Mesendoderm (in vitro differentiated cells): ENCODE results near the gene EFL1.
A peak's percentile ranks its signal among the peaks of the same experiment; 100 is the strongest.
"Not testable (repeated sequence)": the region's sequence is repeated elsewhere in the genome, so short reads cannot be mapped to it uniquely, and the experiment has no call there.

Experiments
- DNase-seq: peaks from one replicate; pipeline ENCODE4 v3.0.0; 2013
- H2AK5ac ChIP-seq: 2 replicates; pipeline ENCODE4 v1.6.1; 2013; ENCODE audit warnings: low read length, inconsistent platforms
- H2BK120ac ChIP-seq: 2 replicates; pipeline ENCODE4 v1.6.1; 2013; ENCODE audit warnings: low read depth, mild to moderate bottlenecking, low read length, moderate library complexity, mixed read lengths
- H2BK15ac ChIP-seq: replicated peaks from 2 replicates; pipeline ENCODE4 v1.6.1; 2013; ENCODE audit warnings: low read depth, mild to moderate bottlenecking, moderate library complexity
- H2BK5ac ChIP-seq: 2 replicates; pipeline ENCODE4 v1.6.1; 2013; ENCODE audit warnings: low read length, inconsistent platforms
- H3K18ac ChIP-seq: 2 replicates; pipeline ENCODE4 v1.6.1; 2013; ENCODE audit warnings: mild to moderate bottlenecking, low read length, mixed read lengths
- H3K23ac ChIP-seq: one replicate; pipeline ENCODE4 v1.6.1; 2013; ENCODE audit warnings: low read length
- H3K27ac ChIP-seq: 2 replicates; pipeline ENCODE4 v1.5.1; 2013; ENCODE audit warnings: low read depth, mild to moderate bottlenecking, inconsistent platforms, low read length, moderate library complexity
- H3K27me3 ChIP-seq: 2 replicates; pipeline ENCODE4 v1.6.1; 2013; ENCODE audit warnings: low read length, control low read depth, mild to moderate bottlenecking, inconsistent platforms; ENCODE audit not compliant: insufficient read depth, poor library complexity
- H3K36me3 ChIP-seq: 2 replicates; pipeline ENCODE4 v1.6.1; 2013; ENCODE audit warnings: low read length, inconsistent platforms; ENCODE audit not compliant: control insufficient read depth, insufficient read depth
- H3K4ac ChIP-seq: one replicate; pipeline ENCODE4 v1.6.1; 2013; ENCODE audit warnings: low read depth, mild to moderate bottlenecking, low read length, moderate library complexity
- H3K4me1 ChIP-seq: 2 replicates; pipeline ENCODE4 v1.6.1; 2013; ENCODE audit warnings: low read depth, low read length, inconsistent platforms; ENCODE audit not compliant: control insufficient read depth
- H3K4me2 ChIP-seq: 2 replicates; pipeline ENCODE4 v1.6.1; 2013; ENCODE audit warnings: low read length
- H3K4me3 ChIP-seq: 2 replicates; pipeline ENCODE4 v1.5.1; 2013; ENCODE audit warnings: mild to moderate bottlenecking, low read length
- H3K56ac ChIP-seq: one replicate; pipeline ENCODE4 v1.6.1; 2013; ENCODE audit warnings: low read length
- H3K79me1 ChIP-seq: 2 replicates; pipeline ENCODE4 v1.6.1; 2013; ENCODE audit warnings: low read length, inconsistent platforms
- H3K79me2 ChIP-seq: 2 replicates; pipeline ENCODE4 v1.6.1; 2013; ENCODE audit warnings: mild to moderate bottlenecking, low read length; ENCODE audit not compliant: control insufficient read depth, insufficient read depth
- H3K9ac ChIP-seq: 2 replicates; pipeline ENCODE4 v1.6.1; 2013; ENCODE audit warnings: low read length, inconsistent platforms
- H4K5ac ChIP-seq: one replicate; pipeline ENCODE4 v1.6.1; 2013; ENCODE audit warnings: low read length
- H4K8ac ChIP-seq: one replicate; pipeline ENCODE4 v1.6.1; 2013; ENCODE audit warnings: low read depth, mild to moderate bottlenecking, control low read depth, low read length, moderate library complexity
- WGBS: extraction: QIAGEN DNeasy Blood & Tissue Kit; methylation state at CpG from one replicate; pipeline ENCODE4 v1.1.7; 2013; ENCODE audit warnings: low lambda C conversion rate, missing lambda C conversion rate; ENCODE audit not compliant: insufficient coverage; ENCODE audit errors: extremely low coverage; 5-methylcytosine and 5-hydroxymethylcytosine counted together

Gene EFL1

DNA sequence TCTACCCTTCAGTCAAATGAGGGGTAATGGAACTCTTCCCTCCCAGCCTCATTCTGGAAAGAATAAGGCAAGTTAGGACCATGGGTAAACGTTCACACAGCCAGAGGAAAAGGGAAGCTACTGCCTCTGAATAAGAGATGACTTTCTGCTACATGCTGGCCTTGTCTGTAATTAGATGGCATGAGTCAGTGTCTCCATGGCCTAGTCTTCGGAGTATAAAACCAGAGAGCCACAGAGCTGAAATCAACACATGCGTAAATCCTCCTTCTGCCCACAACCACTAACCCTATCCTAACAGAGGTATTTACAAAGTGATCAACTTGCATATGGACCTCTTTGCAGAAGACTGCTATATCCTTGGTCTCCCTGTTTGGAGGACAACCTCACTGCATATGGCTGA lies 14.3 kb downstream of the EFL1 start:
- H3K4me3 ChIP-seq, H3K23ac ChIP-seq, H3K18ac ChIP-seq, H2BK15ac ChIP-seq, H3K4me1 ChIP-seq, H3K36me3 ChIP-seq, H3K79me2 ChIP-seq, DNase-seq, H2BK5ac ChIP-seq, H3K4ac ChIP-seq, H3K4me2 ChIP-seq, H3K27ac ChIP-seq, H2BK120ac ChIP-seq, H4K5ac ChIP-seq, H4K8ac ChIP-seq, H3K9ac ChIP-seq, H3K79me1 ChIP-seq, H3K56ac ChIP-seq, H2AK5ac ChIP-seq, H3K27me3 ChIP-seq: not testable (repeated sequence)
- WGBS, result no CpG with 5 or more reads among the region's 3 CpGs

DNA sequence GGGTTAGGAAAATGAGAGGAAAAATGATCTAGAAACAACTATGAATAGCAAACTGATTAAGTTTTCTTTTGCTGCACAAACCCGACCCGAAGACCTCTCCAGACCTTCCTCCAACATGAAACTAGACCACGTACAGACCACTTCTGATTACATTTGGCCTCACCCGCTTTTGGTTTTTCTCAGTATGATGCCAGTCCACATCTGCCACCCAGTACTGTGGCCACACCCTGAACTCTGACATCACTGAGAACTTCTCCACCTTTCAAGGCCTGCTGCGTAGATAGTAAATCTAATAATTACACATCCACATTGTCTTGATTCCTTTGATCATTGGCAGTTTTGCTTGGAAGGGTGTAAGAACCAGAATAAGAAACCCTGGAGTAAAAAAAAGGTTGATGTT lies 16.6 kb downstream of the EFL1 start:
- H2BK15ac ChIP-seq, result not testable (repeated sequence)

DNA sequence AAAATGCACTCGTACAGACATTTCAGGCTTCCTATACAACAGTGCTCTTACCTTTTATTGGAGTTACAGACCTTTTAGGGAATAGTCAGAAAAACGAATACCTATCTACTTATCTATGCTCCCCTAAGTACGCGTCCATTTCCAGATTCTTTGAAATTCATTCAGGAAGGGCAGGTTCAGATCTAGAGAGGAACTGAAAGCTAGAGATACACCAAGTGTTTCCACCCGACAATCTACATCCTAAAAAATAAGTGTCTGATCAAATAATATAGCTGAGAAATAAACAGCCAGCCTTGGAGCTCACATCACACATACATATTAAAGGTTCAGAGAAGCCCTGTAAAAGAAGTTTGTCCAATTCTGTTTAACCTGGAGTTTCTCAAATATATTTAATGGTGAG lies 18.9 kb downstream of the EFL1 start:
- H3K4me2 ChIP-seq, H3K79me2 ChIP-seq, H3K23ac ChIP-seq, H2AK5ac ChIP-seq, H2BK15ac ChIP-seq, H4K5ac ChIP-seq, H3K56ac ChIP-seq, H2BK120ac ChIP-seq, H3K27ac ChIP-seq, H3K4me1 ChIP-seq, DNase-seq, H3K18ac ChIP-seq, H3K36me3 ChIP-seq, H3K79me1 ChIP-seq, H3K9ac ChIP-seq, H3K4ac ChIP-seq, H3K27me3 ChIP-seq, H3K4me3 ChIP-seq, H4K8ac ChIP-seq, H2BK5ac ChIP-seq: not testable (repeated sequence)
- WGBS, result no CpG with 5 or more reads among the region's 5 CpGs

More for the DNA sequence above, 16.6 kb downstream of the EFL1 start:
- H4K8ac ChIP-seq, H3K27me3 ChIP-seq, H3K18ac ChIP-seq, H3K4ac ChIP-seq, H3K4me2 ChIP-seq, DNase-seq, H3K79me2 ChIP-seq, H3K56ac ChIP-seq, H2BK120ac ChIP-seq, H2BK5ac ChIP-seq, H2AK5ac ChIP-seq, H3K79me1 ChIP-seq, H3K27ac ChIP-seq, H3K4me3 ChIP-seq, H3K23ac ChIP-seq, H4K5ac ChIP-seq, H3K4me1 ChIP-seq, H3K9ac ChIP-seq, H3K36me3 ChIP-seq: not testable (repeated sequence)
- no CpG with 5 or more reads among the region's 5 CpGs for WGBS

DNA sequence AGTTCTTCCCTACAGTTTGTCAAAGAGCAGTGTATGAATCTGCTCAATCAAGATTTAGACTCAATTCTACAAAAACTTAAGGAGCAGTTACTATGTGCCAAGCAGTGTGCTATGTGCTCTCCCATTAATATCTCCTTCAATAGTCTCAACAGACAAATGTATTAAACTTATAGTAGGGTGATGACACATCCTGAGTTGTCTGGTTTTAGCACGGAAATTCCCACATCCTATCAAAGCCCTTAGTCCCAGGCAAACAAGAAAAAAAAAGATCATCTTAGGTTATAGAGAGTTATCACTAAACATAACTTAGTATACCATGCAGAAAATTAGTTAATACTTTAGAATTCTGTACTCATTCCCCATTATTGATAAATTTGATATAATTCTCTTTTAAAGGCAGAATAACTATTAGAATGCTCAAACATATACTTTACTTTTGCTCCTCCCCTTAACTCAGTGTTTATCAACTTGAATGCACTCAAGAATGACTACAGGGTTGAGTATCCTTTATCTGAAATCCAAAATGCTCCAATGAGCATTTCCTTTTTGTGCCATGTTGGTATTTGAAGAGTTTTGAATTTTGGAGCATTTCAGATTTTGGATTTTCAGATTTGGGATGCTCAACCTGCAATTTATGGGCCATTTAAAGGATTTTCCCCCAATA lies 20.6 kb downstream of the EFL1 start:
- H4K5ac ChIP-seq, H3K4ac ChIP-seq, H2BK15ac ChIP-seq, H3K79me2 ChIP-seq, H3K9ac ChIP-seq, H3K18ac ChIP-seq, H2BK5ac ChIP-seq, H3K4me1 ChIP-seq, DNase-seq, H3K4me2 ChIP-seq, H3K79me1 ChIP-seq, H3K36me3 ChIP-seq, H3K23ac ChIP-seq, H4K8ac ChIP-seq, H3K4me3 ChIP-seq, H3K27ac ChIP-seq, H2BK120ac ChIP-seq, H3K27me3 ChIP-seq, H2AK5ac ChIP-seq, H3K56ac ChIP-seq: not testable (repeated sequence)
- WGBS, result no CpG with 5 or more reads among the region's 1 CpG

DNA sequence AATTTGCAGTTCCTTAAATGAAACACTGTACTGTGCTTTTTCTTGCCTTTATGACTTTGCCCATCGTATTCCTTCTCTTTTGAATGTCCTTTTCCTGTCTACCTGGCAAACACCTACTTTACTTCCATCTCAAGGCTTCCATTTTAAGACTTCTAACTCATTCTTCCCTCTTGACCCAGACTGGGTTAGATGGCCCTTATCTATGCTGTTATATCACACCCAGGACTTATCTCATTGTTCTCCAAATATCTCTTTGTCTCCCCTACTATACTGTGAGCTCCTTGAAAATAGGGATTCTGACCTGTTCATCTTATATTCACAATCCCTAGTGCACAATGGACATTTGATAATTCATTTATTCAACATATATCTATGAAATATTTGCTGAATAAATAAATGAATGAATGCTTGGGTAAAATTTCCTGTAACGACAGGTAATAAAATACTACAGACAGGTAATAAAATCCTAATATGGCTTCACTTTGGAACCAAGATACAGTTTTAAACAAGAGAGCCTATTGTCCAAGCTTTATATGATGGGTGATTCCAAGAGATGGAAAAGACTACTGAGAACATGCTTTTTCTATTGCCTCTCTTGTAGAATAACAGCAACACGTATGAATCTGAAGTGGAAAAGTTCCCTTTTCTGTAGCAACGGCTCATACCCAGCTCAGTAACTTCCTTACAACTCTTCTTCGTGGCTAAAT lies 22.7 kb downstream of the EFL1 start:
- Histone ChIP-seq H2BK5ac (no peak overlapping the region), H3K4me2 (no peak overlapping the region), H3K27ac (no peak overlapping the region), H3K56ac (no peak overlapping the region), H3K79me1 (no peaks in the 10 kb centered on the region), H2AK5ac (no peak overlapping the region), H4K8ac (no peak overlapping the region), H3K4ac (no peak overlapping the region), H3K36me3 (no peaks in the 10 kb centered on the region), H4K5ac (no peak overlapping the region), H3K23ac (no peak overlapping the region), H3K9ac (no peak overlapping the region), H3K18ac (no peak overlapping the region), H3K4me3 (no peak overlapping the region), H3K79me2 (no peaks in the 10 kb centered on the region), H2BK15ac (no peak overlapping the region), H3K27me3 (no peaks in the 10 kb centered on the region), H3K4me1 (no peaks in the 10 kb centered on the region), H2BK120ac (no peak overlapping the region)
- no CpG with 5 or more reads among the region's 5 CpGs for WGBS
- DNase-seq, result peak; percentile 40
